K562 (cell line): ENCODE data around the gene CBX8. TPM values are rescaled to one million over a fixed set of nuclear protein-coding genes. Genes with fewer than 3 reads are reported as not detected.
A peak's percentile ranks its signal among the peaks of the same experiment; 100 is the strongest.

ENCODE experiments used
- ATF1 ChIP-seq, 2 experiments: fragments of 450-650 bp in 1 of 2; IDR thresholded peaks; 2 replicates each; pipeline ENCODE4 v1.6.1; 2016; ENCODE audit warnings: missing compliant biosample characterization in 1 of 2, missing genetic modification characterization in 1 of 2
- EHMT2 ChIP-seq: fragments of 450-650 bp; IDR thresholded peaks from 2 replicates; pipeline ENCODE4 v1.6.1; 2018; ENCODE audit warnings: antibody characterized with exemption
- GTF2B ChIP-seq: IDR thresholded peaks from 2 replicates; pipeline ENCODE4 v1.6.1; 2011; ENCODE audit not compliant: insufficient read length; ENCODE audit errors: extremely low read depth
- ILF3 ChIP-seq: fragments of 450-650 bp; IDR thresholded peaks from 2 replicates; pipeline ENCODE4 v1.6.1; 2018; ENCODE audit warnings: antibody characterized with exemption, mild to moderate bottlenecking, moderate library complexity, borderline replicate concordance
- MEIS2 ChIP-seq: fragments of 450-650 bp; IDR thresholded peaks from 2 replicates; pipeline ENCODE4 v1.6.1; 2014; ENCODE audit warnings: mild to moderate bottlenecking; ENCODE audit not compliant: partially characterized antibody
- MGA ChIP-seq: fragments of 450-650 bp; IDR thresholded peaks from 2 replicates; pipeline ENCODE4 v1.6.1; 2016; ENCODE audit warnings: mild to moderate bottlenecking, moderate library complexity
- MXI1 ChIP-seq: IDR thresholded peaks from 2 replicates; pipeline ENCODE4 v1.6.1; 2011; ENCODE audit warnings: low read depth, mild to moderate bottlenecking, improper control_type of control experiment, low read length
- MYBL2 ChIP-seq, 2 experiments: fragments of 450-650 bp in 1 of 2; sonication (generic) in 1 of 2; formaldehyde crosslinking in 1 of 2; IDR thresholded peaks; 2 replicates each; pipeline versions ENCODE4 v1.6.1 to v1.8.1; 2017 to 2022; ENCODE audit warnings: borderline replicate concordance in 1 of 2, inconsistent platforms in 1 of 2, low read depth in 1 of 2, mild to moderate bottlenecking in 1 of 2, missing genetic modification reagents in 1 of 2, moderate library complexity in 1 of 2
- THAP12 ChIP-seq: fragments of 250-450 bp; sonication (Bioruptor Pico); IDR thresholded peaks from 2 replicates; pipeline ENCODE4 v1.9.0; 2021; ENCODE audit warnings: mild to moderate bottlenecking, inconsistent platforms
- ZNF121 ChIP-seq: sonication (generic); formaldehyde crosslinking; conservative IDR thresholded peaks from 2 replicates; pipeline ENCODE4 v1.8.0; 2022; ENCODE audit warnings: missing genetic modification reagents
- ZNF778 ChIP-seq: fragments of 450-650 bp; formaldehyde crosslinking; IDR thresholded peaks from 2 replicates; pipeline ENCODE4 v1.4.0; 2020; ENCODE audit warnings: mild to moderate bottlenecking, moderate library complexity
- polyA plus RNA-seq, 8 experiments: library from polyadenylated mRNA; depleted of rRNA in 4 of 8; stranded (reverse) in 5 of 8; unstranded in 3 of 8; fragments of >200 nt; fragmentation: Nextera tagmentation in 2 of 8; fragmentation: Illumina TruSeq in 1 of 8; extraction: Ambion mirVana in 2 of 8; extraction: Trizol in 1 of 8; gene quantifications; 2 replicates each; pipeline versions ENCODE4 v1.2.1 to v1.2.3, GENCODE V29; 2011 to 2014; ENCODE audit warnings: inconsistent platforms in 1 of 8, missing spikeins in 1 of 8
- total RNA-seq, 7 experiments: library from RNA; depleted of rRNA in 6 of 7; stranded (reverse); fragments of >200 nt in 6 of 7; fragmentation: Illumina TruSeq in 2 of 7; extraction: Trizol in 2 of 7; gene quantifications; 2 replicates each; pipeline versions ENCODE4 v1.2.1 to v1.2.3, GENCODE V29; 2011 to 2021; ENCODE audit warnings: low replicate concordance in 1 of 7

Gene CBX8
- total and polyA plus RNA-seq, 9 of the 15 experiments (the other 6 are each of a cell fraction or from before 2014, with no cell fraction given) = 0.08 to 11.9 (median 2.6) TPM

GRCh38 chr17:79750650-79751545, 46.0 kb downstream of the CBX8 start (continued):
- TF ChIP-seq MGA = no peak
- no peak for TF ChIP-seq GTF2B
- no peak for TF ChIP-seq ATF1 (CRISPR knock-in tag; IDR thresholded peaks at IDR 0.05)
- TF ChIP-seq ATF1 (tag; IDR thresholded peaks at IDR 0.05) = 0 out of 2 replicates have a peak, but pooled peaks have one; percentile 14
- no peak for TF ChIP-seq MYBL2 (IDR thresholded peaks at IDR 0.05; ENCODE audit: low read depth)
- no peak for TF ChIP-seq MYBL2 (CRISPR knock-in tag; IDR thresholded peaks at IDR 0.05; ENCODE audit: borderline replicate concordance)
- no peak for TF ChIP-seq EHMT2
- TF ChIP-seq MEIS2 = peak; percentile 15
- no peak for TF ChIP-seq THAP12
- no peak for TF ChIP-seq MXI1
- 0 out of 2 replicates have a peak, but pooled peaks have one; percentile 26 for TF ChIP-seq ILF3
- TF ChIP-seq ZNF778 (CRISPR knock-in tag) = no peak
- TF ChIP-seq ZNF121 (CRISPR knock-in tag) = no peak
